ENCODE data around the gene TRAPPC12. TPM values are rescaled to one million over a fixed set of nuclear protein-coding genes. Genes with fewer than 3 reads are reported as not detected.

TRAPPC12 gene
- total RNA-seq, 4 donors from 2014 or later, result 36.6 to 57.4 (median 53.1) TPM

DNA sequence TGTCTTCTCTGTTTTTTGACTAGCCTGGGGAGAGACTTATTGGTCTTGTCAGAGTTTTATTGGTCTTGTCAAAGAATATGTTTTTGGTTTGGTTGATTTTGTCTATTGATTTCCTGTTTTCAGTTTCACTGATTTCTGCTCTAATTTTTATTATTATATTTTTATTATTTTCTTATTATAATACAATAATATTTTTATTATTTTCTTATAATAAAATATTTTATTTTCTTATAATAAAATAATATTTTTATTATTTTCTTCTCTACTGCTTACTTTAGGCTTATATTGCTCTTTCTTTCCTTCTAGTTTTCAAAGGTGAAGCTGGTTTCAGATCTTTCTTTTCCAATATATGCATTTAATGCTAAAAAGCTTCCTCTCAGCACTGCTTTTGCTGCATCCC lies 62.0 kb downstream of the TRAPPC12 start:
- in situ Hi-C loops (cut with MboI; ENCODE audit: low sequenced_read_pairs in 4 of 4) (no loop called here), intact Hi-C loops (cut with DNase I; ENCODE audit: low total_unique reads) (no loop called here)
- H3K9me3 ChIP-seq, result no peaks in the 10 kb centered on the region
- H3K4me3 ChIP-seq, result no peak overlapping the region
- DNase-seq (no peak), ATAC-seq (no peak)
- TF ChIP-seq, protein P1, sequence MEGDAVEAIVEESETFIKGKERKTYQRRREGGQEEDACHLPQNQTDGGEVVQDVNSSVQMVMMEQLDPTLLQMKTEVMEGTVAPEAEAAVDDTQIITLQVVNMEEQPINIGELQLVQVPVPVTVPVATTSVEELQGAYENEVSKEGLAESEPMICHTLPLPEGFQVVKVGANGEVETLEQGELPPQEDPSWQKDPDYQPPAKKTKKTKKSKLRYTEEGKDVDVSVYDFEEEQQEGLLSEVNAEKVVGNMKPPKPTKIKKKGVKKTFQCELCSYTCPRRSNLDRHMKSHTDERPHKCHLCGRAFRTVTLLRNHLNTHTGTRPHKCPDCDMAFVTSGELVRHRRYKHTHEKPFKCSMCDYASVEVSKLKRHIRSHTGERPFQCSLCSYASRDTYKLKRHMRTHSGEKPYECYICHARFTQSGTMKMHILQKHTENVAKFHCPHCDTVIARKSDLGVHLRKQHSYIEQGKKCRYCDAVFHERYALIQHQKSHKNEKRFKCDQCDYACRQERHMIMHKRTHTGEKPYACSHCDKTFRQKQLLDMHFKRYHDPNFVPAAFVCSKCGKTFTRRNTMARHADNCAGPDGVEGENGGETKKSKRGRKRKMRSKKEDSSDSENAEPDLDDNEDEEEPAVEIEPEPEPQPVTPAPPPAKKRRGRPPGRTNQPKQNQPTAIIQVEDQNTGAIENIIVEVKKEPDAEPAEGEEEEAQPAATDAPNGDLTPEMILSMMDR (IDR thresholded peaks at IDR 0.05 in 4 of 5, conservative IDR thresholded peaks at IDR 0.05 in 1 of 5), result no peak
- no peak for TF ChIP-seq POLR2A (IDR thresholded peaks at IDR 0.05)
- H3K4me1 ChIP-seq, result peaks cover 0 to 4% of the 10 kb centered on the region in 2 donors
- no peak overlapping the region for H3K27ac ChIP-seq
- H3K27me3 ChIP-seq, result no peaks in the 10 kb centered on the region
- H3K36me3 ChIP-seq, result peaks cover 0 to 26% of the 10 kb centered on the region in 2 donors

DNA sequence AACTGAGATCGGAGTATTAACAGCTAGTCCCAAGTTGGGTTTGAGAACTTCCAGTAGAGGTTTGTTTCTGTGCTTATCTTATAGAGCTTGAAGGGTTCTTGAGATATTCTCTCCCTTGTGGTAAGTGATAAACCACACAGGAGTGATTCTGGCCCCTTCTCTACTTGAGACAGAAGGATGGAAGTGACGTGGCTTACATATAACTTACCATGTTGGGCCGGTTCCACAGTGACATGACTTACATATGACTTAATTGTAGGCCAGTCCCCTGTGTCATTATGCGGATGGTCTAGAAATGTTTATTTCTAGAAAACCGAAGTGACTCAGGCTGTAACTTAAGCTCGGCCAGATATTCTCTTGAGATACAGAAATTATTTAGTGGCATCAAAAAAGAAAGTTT lies 62.7 kb downstream of the TRAPPC12 start:
- peaks cover 2 to 4% of the 10 kb centered on the region in 2 donors for H3K4me1 ChIP-seq
- peaks cover 0 to 28% of the 10 kb centered on the region in 2 donors for H3K36me3 ChIP-seq
- no peaks in the 10 kb centered on the region for H3K27me3 ChIP-seq
- TF ChIP-seq, protein P1 (IDR thresholded peaks at IDR 0.05 in 4 of 5, conservative IDR thresholded peaks at IDR 0.05 in 1 of 5), result no peak
- TF ChIP-seq POLR2A (IDR thresholded peaks at IDR 0.05), result no peak
- no peaks in the 10 kb centered on the region for H3K9me3 ChIP-seq
- ATAC-seq (no peak), DNase-seq (no peak)
- in situ Hi-C loops (cut with MboI; ENCODE audit: low sequenced_read_pairs in 4 of 4) (no loop called here), intact Hi-C loops (cut with DNase I; ENCODE audit: low total_unique reads) (no loop called here)
- no peak overlapping the region for H3K4me3 ChIP-seq
- no peak overlapping the region for H3K27ac ChIP-seq

DNA sequence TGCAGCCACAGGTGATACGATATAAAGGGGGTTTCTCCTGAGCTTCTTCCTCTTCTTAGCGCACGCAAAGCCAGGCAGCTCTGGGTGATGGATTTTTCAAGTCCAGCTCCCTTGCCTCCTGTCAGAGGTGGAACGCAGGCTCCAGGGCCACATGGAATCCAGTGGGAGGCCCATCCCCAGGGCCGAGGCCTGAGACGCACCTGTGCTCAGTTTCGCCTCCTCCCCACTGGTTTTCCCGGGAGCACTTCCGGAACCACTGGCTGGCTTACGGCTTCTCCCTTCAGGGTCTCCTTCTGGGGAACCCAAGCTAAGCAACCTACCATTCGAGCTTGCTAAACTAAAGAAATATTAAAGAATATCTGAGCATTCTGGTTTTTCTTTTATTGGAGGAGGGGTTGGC lies 63.6 kb downstream of the TRAPPC12 start:
- no peaks in the 10 kb centered on the region for H3K9me3 ChIP-seq
- TF ChIP-seq POLR2A (IDR thresholded peaks at IDR 0.05), result no peak
- TF ChIP-seq, protein P1 (IDR thresholded peaks at IDR 0.05 in 4 of 5, conservative IDR thresholded peaks at IDR 0.05 in 1 of 5), result no peak
- ATAC-seq (no peak), DNase-seq (no peak)
- intact Hi-C loops (cut with DNase I; ENCODE audit: low total_unique reads) (no loop called here), in situ Hi-C loops (cut with MboI; ENCODE audit: low sequenced_read_pairs in 4 of 4) (no loop called here)
- no peak overlapping the region for H3K4me3 ChIP-seq
- H3K27me3 ChIP-seq, result no peaks in the 10 kb centered on the region
- no peak overlapping the region for H3K27ac ChIP-seq
- peaks cover 0 to 28% of the 10 kb centered on the region in 2 donors for H3K36me3 ChIP-seq
- H3K4me1 ChIP-seq, result peaks cover 4 to 11% of the 10 kb centered on the region in 2 donors

DNA sequence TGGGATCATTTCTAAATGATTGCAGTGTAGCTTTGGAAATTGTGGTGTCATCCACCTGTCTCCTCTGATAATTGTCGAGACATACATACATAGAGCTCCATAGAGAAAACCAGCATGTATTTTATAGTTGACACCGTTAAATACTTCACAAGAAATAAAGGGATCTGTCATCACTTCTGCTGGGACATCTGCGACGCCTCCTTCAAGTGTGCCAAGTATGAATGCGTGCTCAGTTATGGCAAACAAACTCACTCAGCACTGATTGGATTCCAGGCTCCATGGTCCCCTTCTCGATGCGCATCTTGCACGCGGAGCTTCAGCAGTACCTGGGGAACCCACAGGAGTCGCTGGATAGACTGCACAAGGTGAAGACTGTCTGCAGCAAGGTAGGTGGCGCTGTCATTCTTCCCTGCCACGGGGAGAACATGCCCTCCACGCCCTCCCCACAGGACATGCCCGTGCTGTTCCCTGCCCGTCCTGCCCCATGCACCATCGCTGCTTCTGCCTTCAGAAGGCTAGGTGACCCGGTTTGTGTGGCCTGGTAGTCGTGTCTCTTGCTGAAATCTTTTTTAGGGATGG lies 64.1 kb downstream of the TRAPPC12 start:
- Histone ChIP-seq H3K36me3 (peaks cover 0 to 28% of the 10 kb centered on the region in 2 donors), H3K4me3 (no peak overlapping the region), H3K27me3 (no peaks in the 10 kb centered on the region), H3K27ac (no peak overlapping the region), H3K4me1 (peaks cover 4 to 13% of the 10 kb centered on the region in 2 donors), H3K9me3 (no peaks in the 10 kb centered on the region)
- in situ Hi-C loops (cut with MboI; ENCODE audit: low sequenced_read_pairs in 4 of 4), result no loop called here
- ATAC-seq (no peak), DNase-seq (no peak)
- TF ChIP-seq, protein P1 (IDR thresholded peaks at IDR 0.05 in 4 of 5, conservative IDR thresholded peaks at IDR 0.05 in 1 of 5), result no peak
- TF ChIP-seq POLR2A (IDR thresholded peaks at IDR 0.05), result no peak
- intact Hi-C loops (cut with DNase I; ENCODE audit: low total_unique reads), result no loop called here

DNA sequence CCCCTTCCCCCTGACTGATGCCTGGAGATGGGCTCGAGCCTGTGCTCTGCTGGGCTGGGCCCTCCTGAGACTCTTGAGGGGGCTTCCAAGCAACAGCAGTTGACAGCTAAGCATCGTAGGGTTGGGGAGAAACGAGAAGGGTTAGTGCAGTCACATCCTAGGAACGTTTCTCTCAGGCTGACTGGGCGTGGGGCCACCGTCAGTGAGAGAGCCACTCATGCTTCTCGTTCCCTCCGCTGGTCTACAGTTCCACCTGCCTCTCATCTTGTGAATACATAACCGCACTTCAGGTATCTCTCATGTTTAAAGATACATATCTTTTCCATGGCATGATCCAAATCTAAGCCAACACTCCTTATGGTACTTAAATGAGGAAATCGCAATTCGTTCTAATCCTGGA lies 66.4 kb downstream of the TRAPPC12 start:
- DNase-seq (no peak), ATAC-seq (no peak)
- in situ Hi-C loops (cut with MboI; ENCODE audit: low sequenced_read_pairs in 4 of 4), result no loop called here
- no peaks in the 10 kb centered on the region for H3K27me3 ChIP-seq
- H3K4me3 ChIP-seq, result no peak overlapping the region
- intact Hi-C loops (cut with DNase I; ENCODE audit: low total_unique reads), result no loop called here
- H3K4me1 ChIP-seq, result peaks cover 0 to 13% of the 10 kb centered on the region in 2 donors
- TF ChIP-seq, protein P1 (IDR thresholded peaks at IDR 0.05 in 4 of 5, conservative IDR thresholded peaks at IDR 0.05 in 1 of 5), result no peak
- TF ChIP-seq POLR2A (IDR thresholded peaks at IDR 0.05), result no peak
- no peaks in the 10 kb centered on the region for H3K9me3 ChIP-seq
- peaks cover 0 to 28% of the 10 kb centered on the region in 2 donors for H3K36me3 ChIP-seq
- H3K27ac ChIP-seq, result no peak overlapping the region
